Measurements from ENCODE around the gene FRMD1.

The FRMD1 gene

GRCh38 chr6:168113226-168113625 is 34.2 kb upstream of the FRMD1 start:
- H3K4me3 ChIP-seq (ENCODE audit: low read depth, low read length) = no peak overlapping the region

GRCh38 chr6:168111911-168112310 is 32.9 kb upstream of the FRMD1 start:
- no peak overlapping the region for H3K4me3 ChIP-seq (ENCODE audit: low read depth, low read length)

- H3K4me3 ChIP-seq (ENCODE audit: low read depth, low read length) = no peak overlapping the region
These were observed 31.4 kb upstream of the FRMD1 start for GRCh38 chr6:168110437-168110836.

- H3K4me3 ChIP-seq (ENCODE audit: low read depth, low read length) = no peak overlapping the region
These were observed 30.2 kb upstream of the FRMD1 start for GRCh38 chr6:168109171-168109570.

DNA sequence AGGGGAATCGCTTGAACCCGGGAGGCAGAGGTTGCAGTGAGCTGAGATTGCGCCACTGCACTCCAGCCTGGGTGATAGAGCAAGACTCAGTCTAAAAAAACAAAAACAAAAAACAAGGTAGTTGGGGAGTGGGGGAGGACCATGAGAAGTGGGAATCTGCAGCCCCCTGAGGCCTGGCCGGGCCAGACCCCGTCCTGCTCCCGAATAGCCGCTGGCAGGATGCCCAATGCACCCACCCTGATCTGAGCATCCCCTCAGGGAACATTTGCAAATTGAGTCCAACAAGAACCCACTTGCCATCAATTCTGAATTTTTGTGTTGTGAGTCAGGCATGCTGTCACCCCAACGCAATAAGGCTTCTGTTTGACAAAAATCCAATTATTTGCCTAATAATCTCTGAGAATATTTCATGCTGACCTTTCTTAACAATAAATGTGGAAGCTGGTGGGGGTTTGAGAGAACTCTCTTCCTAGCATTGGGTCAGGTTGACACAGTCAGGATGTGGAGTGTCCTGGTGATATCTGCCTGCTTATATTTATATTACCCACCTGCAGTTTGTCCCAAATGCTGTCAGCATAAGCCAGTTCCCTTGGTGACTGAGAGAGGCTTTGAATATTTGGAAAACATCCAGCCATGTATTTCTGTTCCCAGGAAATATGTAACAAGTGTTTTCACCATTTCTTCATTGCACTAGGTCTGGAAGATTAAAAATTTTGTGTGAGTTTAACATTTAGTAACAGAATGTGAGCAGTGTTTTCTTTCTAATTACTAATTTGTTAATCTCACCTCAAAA is 28.4 kb upstream of the FRMD1 start:
- H3K4me3 ChIP-seq (ENCODE audit: low read depth, low read length) = no peak overlapping the region

DNA sequence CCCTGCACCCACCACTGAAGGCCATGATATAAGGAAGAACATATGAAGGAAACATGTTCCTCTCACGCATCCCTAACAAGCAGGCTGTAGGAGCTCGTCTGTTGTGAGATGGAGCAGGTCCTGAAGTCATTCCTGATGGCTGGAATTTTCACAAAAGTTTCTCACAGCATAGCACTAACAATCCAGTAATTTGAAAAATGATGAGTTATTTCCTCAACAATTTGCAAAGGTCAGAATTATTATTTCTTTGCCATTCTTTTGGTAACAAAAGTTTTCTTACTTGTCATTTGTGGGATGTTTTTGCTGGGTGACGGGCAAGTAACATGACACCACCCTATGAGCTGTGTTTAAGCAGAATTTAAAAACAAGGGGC is 27.6 kb upstream of the FRMD1 start:
- no peak overlapping the region for H3K4me3 ChIP-seq (ENCODE audit: low read depth, low read length)

DNA sequence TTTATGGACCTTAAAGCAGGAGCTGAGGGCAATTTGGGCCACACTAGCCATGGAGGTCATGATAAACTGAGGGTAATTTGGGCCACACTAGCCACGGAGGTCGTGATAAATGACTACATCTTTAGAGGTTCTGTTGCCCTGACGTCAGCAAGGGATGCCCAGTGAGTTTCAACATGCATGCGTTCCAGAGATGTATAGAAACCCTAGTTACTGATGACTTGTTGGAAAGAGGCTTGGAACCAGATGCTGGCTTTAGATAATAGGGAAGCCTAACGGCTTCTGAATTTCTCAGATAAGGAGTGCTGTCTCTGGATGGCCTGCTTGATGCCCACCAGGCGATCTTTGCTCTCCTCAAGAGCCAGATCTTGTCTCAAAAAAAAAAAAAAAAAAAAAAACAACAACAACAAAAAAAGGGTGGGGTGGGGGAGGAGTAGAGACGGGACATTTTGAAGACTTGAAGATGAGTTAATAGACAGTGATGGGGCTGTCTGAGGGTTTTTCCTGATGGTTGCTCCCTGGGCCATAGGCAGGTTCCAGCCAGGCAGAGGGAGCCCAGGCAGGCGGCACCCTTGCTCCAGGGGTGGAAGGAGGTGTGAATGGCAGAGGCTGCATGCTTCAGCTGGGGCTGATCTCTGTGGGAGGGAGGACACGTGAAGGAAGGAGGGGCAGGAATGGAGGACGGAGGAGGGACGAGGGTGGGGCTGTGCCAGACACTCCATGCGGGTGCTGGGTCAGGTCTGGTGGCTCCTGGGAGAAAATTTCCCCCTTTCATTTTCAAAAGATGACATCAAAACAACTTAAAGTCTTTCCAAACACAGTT is 27.0 kb upstream of the FRMD1 start:
- no peak overlapping the region for H3K4me3 ChIP-seq (ENCODE audit: low read depth, low read length)

DNA sequence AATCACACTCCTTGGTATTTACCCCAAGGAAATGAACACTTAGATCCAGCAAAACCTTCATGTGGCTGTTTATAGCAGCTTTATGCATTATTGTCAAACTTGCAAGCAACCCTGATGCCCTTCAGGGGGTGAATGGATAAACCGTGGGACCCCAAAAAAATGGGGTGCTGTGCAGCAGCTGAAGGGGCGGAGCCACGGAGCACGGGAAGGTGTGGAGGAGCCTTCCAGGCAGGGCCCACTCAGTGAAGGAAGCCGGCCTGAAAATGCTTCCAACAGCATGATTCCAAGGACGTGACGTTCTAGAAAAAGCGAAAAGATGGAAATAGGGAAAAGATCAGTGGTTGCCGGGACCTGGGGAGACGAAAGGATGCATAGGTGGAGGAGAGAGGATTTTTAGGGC is 25.6 kb upstream of the FRMD1 start:
- H3K4me3 ChIP-seq (ENCODE audit: low read depth, low read length) = no peak overlapping the region

GRCh38 chr6:168103050-168103830 is 24.2 kb upstream of the FRMD1 start:
- no peak overlapping the region for H3K4me3 ChIP-seq (ENCODE audit: low read depth, low read length)

DNA sequence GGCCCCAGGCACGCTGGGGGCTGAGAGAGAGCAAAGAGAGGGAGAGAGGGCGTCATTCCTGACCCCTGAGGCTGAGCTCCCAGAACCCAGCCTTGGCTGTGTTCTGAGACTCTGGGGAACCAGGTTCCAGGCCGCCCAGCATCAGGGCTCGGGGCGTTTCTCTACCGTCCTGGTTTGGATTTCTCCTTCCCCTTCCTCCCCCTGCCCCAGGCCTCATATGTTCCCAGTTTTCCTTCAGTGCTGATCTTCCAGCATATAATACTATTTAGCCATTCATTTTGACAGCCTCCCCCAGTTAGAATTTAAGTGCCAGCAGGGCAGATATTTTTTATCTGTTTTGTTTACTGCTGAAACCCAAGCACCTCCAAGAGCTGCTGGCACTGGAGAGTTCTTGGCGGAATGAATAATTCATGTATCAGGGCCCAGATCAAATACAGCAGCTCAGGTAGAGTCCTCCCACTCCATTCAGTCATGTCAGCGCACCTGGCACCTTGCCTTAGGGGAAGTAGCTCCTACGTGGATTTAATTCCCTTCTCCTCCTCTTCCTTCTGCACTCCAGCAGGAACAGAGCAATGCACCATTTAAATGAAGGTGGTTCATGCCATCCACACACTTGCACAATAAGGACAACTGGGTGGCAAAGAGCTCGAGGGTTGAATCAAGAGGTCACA is 23.4 kb upstream of the FRMD1 start:
- no peak overlapping the region for H3K4me3 ChIP-seq (ENCODE audit: low read depth, low read length)

- no peak overlapping the region for H3K4me3 ChIP-seq (ENCODE audit: low read depth, low read length)
These were observed 22.7 kb upstream of the FRMD1 start for GRCh38 chr6:168101590-168102314.

- no peak overlapping the region for H3K4me3 ChIP-seq (ENCODE audit: low read depth, low read length)
These were observed 22.0 kb upstream of the FRMD1 start for GRCh38 chr6:168100803-168101589.

DNA sequence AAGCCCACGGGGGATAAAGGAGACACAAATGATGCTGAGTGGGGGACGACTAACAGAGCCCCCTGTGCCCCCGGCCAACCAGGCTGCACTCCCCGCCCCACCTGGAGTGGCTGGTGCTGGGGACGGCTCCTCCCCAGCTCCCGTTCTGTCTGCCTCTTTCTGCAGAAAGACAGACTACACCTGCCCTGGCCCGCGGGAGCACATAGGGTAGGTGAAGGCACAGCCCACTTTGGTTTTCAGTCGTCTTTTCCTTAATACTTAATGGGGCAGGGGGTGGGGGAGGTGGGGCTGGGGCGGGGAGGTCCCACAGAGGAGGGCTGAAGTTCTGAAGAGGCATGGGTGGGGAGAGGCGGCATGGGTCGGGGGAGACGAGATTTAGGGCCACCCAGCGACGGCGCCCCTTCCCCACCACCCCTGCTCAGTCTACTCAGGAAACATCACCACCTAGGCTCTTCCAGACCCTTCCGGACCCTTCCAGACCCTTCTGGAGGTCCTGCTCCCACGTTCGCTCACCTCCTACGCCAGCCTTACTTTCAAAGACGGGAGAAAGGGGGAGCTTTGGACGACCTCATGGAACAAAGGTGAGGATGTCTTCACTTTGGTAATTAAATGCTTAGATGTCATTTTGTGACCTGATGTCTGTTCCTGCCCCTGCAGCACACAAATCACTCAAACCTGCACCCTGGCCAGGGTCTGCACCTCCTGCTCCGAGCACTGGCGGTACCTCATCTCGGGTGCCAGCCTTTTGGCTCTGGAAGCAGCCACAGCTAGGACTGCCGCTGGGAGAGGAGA is 21.2 kb upstream of the FRMD1 start:
- H3K4me3 ChIP-seq (ENCODE audit: low read depth, low read length) = no peak overlapping the region

GRCh38 chr6:168099201-168100010 is 20.4 kb upstream of the FRMD1 start:
- H3K4me3 ChIP-seq (ENCODE audit: low read depth, low read length) = no peak overlapping the region

GRCh38 chr6:168098431-168098861 is 19.4 kb upstream of the FRMD1 start:
- no peak overlapping the region for H3K4me3 ChIP-seq (ENCODE audit: low read depth, low read length)

GRCh38 chr6:168097621-168098430 is 18.8 kb upstream of the FRMD1 start:
- H3K4me3 ChIP-seq (ENCODE audit: low read depth, low read length) = no peak overlapping the region

DNA sequence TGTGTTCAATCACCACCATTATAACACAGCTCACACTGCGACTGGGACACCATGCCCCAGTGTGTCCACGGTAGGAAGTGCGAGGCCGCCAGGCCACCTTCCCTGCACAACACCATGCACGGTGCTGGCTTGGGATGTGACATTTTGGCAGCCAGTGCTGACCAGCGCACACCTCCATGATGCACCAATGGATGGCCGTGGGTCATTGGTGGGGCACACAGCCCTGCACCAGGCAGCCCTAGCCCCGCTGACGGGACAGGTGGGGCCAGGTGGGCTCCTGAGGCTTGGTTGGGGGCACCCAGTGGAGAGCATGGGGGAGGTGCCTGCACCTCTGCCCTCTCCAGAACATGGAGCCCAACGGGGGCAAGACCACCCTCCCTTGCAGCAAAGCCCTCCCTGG is 18.2 kb upstream of the FRMD1 start:
- H3K4me3 ChIP-seq (ENCODE audit: low read depth, low read length) = no peak overlapping the region
